Activated CD8-positive, alpha-beta memory T cell treated with anti-CD3 and anti-CD28 coated beads, Interleukin-2, amount 10 ng/mL, durations not matched to agents 7 days and 5 days (primary cell): Measurements from ENCODE around the gene B3GNT3. TPM values are rescaled to one million over a fixed set of nuclear protein-coding genes. Genes with fewer than 3 reads are reported as not detected.

ENCODE experiments used
- ATAC-seq: fragments of 150-1000 bp; cut with Tn5 transposase; one replicate; pipeline ENCODE4 v1.10.0; 2021; ENCODE audit warnings: moderate library complexity
- CTCF ChIA-PET: fragments of 350-600 bp; sonication (Branson Sonifier 250); formaldehyde crosslinking; loops from one replicate; lab custom pipeline; 2021; ENCODE audit warnings: antibody characterized with exemption; lab: Charles Lee
- DNase-seq: peaks from one replicate; pipeline ENCODE4 v3.0.0-alpha.2; 2020
- H3K27ac Mint-ChIP-seq: one replicate; pipeline ENCODE4 v1.8.0; 2021; ENCODE audit warnings: mild to moderate bottlenecking, mixed read lengths
- H3K27me3 Mint-ChIP-seq: one replicate; pipeline ENCODE4 v1.8.0; 2021; ENCODE audit warnings: mixed read lengths
- H3K36me3 Mint-ChIP-seq: one replicate; pipeline ENCODE4 v1.8.0; 2021; ENCODE audit warnings: mild to moderate bottlenecking, mixed read lengths
- H3K4me1 Mint-ChIP-seq: one replicate; pipeline ENCODE4 v1.8.0; 2021; ENCODE audit warnings: mixed read lengths
- H3K4me3 Mint-ChIP-seq: one replicate; pipeline ENCODE4 v1.8.0; 2021; ENCODE audit warnings: mild to moderate bottlenecking, moderate library complexity, mixed read lengths
- H3K9me3 Mint-ChIP-seq: one replicate; pipeline ENCODE4 v1.8.0; 2022; ENCODE audit warnings: low read depth, mixed read lengths
- total RNA-seq, 2 experiments: library from RNA; stranded (reverse); gene quantifications; one replicate each; pipeline ENCODE4 v1.2.3, GENCODE V29; 2021

B3GNT3 gene, protein sequence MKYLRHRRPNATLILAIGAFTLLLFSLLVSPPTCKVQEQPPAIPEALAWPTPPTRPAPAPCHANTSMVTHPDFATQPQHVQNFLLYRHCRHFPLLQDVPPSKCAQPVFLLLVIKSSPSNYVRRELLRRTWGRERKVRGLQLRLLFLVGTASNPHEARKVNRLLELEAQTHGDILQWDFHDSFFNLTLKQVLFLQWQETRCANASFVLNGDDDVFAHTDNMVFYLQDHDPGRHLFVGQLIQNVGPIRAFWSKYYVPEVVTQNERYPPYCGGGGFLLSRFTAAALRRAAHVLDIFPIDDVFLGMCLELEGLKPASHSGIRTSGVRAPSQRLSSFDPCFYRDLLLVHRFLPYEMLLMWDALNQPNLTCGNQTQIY
- not detected for total RNA-seq

DNA sequence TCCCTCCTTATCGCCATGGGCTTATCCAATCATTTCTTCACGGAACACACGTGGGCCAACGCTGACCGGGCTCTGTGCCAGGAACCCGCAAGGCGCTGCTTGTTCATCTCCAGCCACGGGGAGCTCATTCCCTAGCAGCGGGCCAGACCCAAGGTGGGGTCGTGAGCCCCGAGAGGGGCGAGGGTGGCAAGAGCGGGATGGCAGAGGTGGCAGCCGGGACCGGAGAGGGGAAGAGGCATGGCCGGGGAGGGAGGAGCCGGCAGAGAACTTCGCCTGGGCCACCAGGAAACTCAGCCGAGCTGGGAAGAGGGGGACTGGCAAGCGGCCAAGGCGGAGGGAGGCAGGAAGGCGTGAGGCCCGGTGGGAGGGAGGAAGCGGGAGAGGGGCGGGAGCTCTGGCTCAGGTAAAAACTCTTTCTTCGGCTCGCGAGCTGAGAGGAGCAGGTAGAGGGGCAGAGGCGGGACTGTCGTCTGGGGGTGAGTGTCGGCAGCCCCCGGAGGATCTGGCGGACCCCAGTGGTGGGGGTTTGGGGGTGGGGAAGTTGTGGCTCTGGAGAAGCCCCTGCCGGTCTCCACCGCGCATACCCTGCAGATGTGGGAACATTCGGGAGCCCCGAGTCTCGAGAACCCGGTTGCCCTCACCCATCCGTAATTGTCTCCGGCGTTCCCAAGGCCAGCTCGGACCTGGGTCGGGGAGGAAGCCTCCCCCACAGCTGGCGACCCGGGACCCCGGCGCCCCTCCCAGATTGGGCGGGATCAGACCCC lies at the start of gene B3GNT3:
Gene B3GNT3 (plus strand): TSS at position 408 of the 764 bp plus-strand sequence. CDS start 12,670 bp downstream, outside the sequence.
- no peak for DNase-seq
- peaks cover 26% of the 10 kb centered on the region for H3K27me3 Mint-ChIP-seq
- H3K9me3 Mint-ChIP-seq: no peaks in the 10 kb centered on the region
- H3K27ac Mint-ChIP-seq: no peak within 1 kb of the TSS
- CTCF ChIA-PET: no interaction called here
- no peak for ATAC-seq
- H3K4me1 Mint-ChIP-seq: peaks cover 39% of the 10 kb centered on the region
- H3K4me3 Mint-ChIP-seq: no peak within 1 kb of the TSS
- no peaks in the 10 kb centered on the region for H3K36me3 Mint-ChIP-seq

DNA sequence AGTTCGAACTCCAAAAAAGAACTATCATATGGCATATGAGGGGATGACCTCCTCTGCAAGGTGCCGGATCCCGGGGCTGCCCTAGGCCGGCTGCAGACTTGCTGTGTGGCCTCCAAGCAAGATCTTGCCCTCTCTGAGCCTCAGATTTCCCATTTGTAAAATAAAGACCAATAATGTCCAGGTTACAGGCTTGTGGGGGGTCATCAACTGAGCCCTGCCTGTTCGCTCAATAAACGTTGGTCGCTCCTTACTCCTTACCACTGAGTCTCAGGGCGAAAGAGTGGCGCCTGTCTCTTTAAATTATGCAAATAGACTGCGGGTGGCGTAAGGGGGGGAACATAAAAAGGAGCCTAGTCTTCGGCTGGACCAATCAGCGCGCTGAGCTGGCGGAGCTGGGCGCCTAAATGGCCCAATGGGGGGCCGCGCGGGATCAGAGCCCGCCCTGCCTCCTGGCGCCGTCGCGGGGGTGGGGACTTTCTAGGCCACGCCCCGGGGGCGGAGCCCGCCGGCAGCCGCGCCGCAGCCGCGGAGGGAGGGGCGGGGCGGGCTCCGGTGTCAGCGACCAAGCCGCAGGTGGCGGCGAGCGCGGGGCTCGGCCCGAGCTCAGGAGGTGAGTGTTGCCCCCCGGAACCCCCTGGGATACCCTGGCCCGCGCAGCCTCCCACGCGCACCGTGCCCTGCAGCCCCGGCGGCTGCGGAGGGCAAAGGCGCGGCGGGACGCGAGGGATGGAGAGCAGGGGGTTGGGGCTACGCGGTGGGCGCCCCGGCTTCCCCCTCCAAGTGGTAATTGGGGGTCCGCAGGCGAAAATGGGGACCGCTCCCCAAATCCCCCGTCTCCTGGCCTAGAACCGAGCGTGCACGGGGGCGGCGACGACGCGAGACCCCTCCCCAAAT lies 47.5 kb upstream of the B3GNT3 start:
- H3K27ac Mint-ChIP-seq: peak overlapping the region; percentile 65
- peak overlapping the region; percentile 65 for H3K4me3 Mint-ChIP-seq
- peaks cover 40% of the 10 kb centered on the region for H3K4me1 Mint-ChIP-seq
- H3K9me3 Mint-ChIP-seq: no peaks in the 10 kb centered on the region
- DNase-seq (peak; percentile 97), ATAC-seq (peak; percentile 94)
- CTCF ChIA-PET: interaction anchor here (1.0 to 2.7 kb wide), 5 partner anchors 8 to 185 kb away, joined by 3 to 7 read pairs (median 5); partner anchors contain the start of genes CCDC124 and MAP1S
- H3K27me3 Mint-ChIP-seq: no peaks in the 10 kb centered on the region
- peaks cover 1% of the 10 kb centered on the region for H3K36me3 Mint-ChIP-seq

DNA sequence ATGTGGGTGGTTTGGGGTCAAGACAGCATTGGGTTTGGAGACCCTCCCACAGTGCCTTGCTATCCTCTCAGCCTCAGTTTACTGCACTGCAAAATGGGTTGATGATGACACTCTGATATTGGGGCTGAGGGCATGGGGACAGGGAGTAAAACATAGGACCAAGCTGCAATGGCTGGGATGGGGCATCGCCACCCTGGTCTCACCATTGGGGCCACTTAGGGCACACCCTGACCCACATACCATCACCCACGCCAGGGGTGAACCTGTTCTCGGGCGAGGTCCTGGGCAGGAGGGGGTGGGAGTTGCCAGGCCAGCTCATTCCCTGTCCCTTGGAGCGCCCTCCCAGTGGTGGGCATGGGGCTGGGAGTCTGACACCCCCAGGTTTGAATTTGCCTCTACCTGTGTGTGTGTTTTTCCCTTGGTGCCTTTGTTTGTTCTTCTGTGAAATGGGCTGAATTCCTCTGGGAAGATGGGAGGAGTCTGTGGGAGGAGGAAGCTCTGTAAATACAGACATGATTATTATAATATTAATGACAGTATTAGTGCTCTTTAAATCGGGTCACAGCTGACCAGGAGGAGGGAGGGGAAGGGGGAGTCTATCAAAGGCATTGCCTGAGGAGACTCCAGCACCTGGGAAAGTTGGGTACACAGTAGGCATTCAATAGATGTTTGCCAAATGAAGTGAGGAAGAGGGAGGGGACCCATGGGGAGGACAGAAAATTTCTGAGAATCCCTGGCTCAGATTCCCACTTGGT lies 45.9 kb upstream of the B3GNT3 start:
- CTCF ChIA-PET: interaction anchor here (0.7 to 2.7 kb wide), 5 partner anchors 10 to 111 kb away, joined by 3 to 7 read pairs (median 3); partner anchors contain the start of gene RPL18A
- Mint-ChIP-seq H3K4me1 (peaks cover 47% of the 10 kb centered on the region), H3K9me3 (no peaks in the 10 kb centered on the region), H3K36me3 (peaks cover 5% of the 10 kb centered on the region), H3K27me3 (no peaks in the 10 kb centered on the region), H3K4me3 (peak overlapping the region; percentile 81), H3K27ac (peak overlapping the region; percentile 92)
- ATAC-seq (no peak), DNase-seq (no peak)

DNA sequence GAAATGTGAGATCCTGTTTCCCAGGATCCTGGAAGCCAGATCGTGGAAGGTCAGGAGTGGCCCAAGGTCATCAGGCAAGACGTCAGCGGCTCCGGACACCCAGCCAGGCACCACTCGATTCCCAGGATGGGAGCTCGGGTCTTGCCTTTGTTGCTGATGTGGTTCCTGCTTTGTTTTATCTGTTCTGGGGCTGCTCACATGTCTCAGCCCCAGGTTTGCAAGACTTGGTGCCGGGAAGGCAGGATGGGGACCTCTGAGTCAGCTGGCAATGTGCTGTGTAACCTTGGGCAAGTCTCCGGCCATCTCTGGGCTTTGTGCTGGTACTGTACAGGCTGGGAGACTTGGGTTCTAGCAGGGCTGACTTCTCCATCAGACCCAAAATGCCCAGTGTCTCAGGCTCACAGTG lies 45.0 kb upstream of the B3GNT3 start:
- H3K4me1 Mint-ChIP-seq: peaks cover 51% of the 10 kb centered on the region
- peak overlapping the region; percentile 81 for H3K4me3 Mint-ChIP-seq
- H3K9me3 Mint-ChIP-seq: no peaks in the 10 kb centered on the region
- ATAC-seq (no peak), DNase-seq (peak; percentile 55)
- peak overlapping the region; percentile 92 for H3K27ac Mint-ChIP-seq
- CTCF ChIA-PET: interaction anchor here (0.8 to 1.9 kb wide), 2 partner anchors 9 to 231 kb away, joined by 3 to 9 read pairs; no protein-coding TSS in a partner anchor
- peaks cover 11% of the 10 kb centered on the region for H3K36me3 Mint-ChIP-seq
- H3K27me3 Mint-ChIP-seq: no peaks in the 10 kb centered on the region

DNA sequence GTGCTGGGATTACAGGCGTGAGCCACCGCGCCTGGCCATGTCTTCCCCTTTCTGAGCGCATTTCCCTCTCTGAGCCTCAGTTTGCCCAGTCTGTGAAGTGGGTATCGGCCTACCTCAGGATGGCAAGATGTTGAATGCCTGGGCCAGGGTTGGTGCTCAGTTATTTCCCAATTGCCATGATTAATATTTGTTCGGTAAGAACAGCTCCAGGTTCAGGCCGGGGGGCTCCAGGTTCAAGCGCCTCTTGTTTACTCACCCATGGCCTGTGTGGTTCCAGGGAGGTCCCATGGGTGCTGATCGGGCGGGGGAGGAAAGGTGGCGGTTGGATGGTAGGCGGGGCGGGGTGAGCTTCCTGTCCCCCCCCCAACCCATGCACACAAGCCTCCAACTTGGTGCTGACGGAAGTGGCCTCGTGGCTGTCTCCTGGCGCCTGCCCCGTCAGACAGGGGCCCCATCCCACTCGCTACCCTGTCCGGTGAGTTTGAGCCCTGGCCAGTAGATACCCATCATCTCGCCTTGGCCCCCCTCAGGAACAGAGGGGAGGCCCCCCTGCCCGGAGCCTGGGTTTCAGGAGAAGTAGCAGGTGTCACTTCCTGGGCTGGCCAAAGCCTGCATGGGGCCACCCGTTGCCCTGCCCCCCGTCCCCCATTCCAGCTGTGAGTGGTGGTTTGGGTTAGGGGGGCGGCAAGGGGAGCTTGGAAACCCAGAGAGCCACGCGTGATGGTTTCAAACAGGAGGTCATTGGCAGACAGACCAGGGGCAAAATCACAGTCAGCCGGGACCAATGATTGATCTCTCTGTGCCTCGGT lies 43.6 kb upstream of the B3GNT3 start, which contains the start of gene FCHO1:
Gene FCHO1 (plus strand): TSS at position 375 of the 809 bp plus-strand sequence. CDS start 3,688 bp downstream, outside the sequence.
- H3K9me3 Mint-ChIP-seq: no peaks in the 10 kb centered on the region
- ATAC-seq (peak; percentile 69), DNase-seq (peak; percentile 95)
- peak within 1 kb of the TSS; percentile 81 for H3K4me3 Mint-ChIP-seq
- H3K36me3 Mint-ChIP-seq: peaks cover 17% of the 10 kb centered on the region
- peak within 1 kb of the TSS; percentile 92 for H3K27ac Mint-ChIP-seq
- peaks cover 61% of the 10 kb centered on the region for H3K4me1 Mint-ChIP-seq
- CTCF ChIA-PET: interaction anchor here (0.9 to 2.7 kb wide), 9 partner anchors 10 to 181 kb away, joined by 3 to 15 read pairs (median 5); partner anchors contain the start of genes CCDC124 and RPL18A
- no peaks in the 10 kb centered on the region for H3K27me3 Mint-ChIP-seq

DNA sequence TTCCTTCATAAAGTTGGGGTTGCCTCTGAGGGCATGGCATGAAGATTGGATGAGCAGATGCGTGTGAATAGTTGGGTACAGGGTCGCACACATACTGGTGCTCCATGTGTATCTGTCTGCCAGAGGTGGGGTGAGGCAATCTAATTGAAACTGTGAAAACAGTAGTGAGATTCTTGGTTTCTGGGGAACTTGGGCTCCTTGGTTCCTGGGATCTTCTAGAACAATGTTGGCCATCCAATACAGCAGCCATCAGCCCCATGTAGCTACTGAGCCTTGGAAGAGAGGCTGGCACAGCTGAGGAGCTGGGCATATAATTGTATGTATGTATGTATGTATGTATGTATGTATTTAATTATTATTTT lies 43.0 kb upstream of the B3GNT3 start:
- no peak for DNase-seq
- H3K4me1 Mint-ChIP-seq: peaks cover 60% of the 10 kb centered on the region
- ATAC-seq: no peak

DNA sequence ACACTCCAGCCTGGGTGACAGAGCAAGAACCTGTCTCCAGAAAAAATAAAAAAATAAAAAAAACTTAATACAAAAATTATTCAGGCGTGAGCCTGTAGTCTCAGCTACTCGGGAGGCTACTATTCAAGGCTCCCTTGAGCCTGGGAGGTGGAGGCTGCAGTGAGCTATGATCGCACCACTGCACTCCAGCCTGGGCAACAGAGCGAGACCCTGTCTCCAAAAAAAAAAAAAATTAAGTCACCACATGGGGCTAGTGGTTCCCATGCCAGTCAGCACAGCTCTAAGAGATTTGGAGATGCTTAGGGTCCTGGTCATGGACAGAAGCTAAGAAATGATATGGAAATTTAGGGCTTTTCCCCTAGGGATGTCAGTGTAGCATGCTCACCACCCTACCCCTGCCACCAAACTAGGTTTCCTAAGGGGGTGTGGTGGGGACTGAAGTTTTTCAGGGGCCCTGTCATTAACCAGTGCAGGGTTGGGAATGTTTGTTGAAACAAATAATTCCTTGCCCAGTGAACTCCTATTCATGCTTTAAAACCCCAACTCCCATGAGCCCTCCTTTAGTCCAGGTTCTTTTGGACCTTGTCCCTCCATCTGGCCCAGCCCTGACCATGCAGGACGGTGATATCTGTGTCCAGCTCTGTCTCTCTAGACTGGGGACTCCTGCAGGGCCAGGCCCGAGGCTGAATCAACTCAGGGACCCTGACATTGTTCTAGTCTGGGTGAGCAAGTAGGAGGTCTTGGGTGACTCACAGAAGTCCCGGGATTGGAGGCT lies 41.9 kb upstream of the B3GNT3 start:
- CTCF ChIA-PET: interaction anchor here (1.4 to 3.3 kb wide), 5 partner anchors 14 to 106 kb away, joined by 3 to 15 read pairs (median 9); partner anchors contain the start of gene RPL18A
- ATAC-seq: no peak
- Mint-ChIP-seq H3K4me1 (peaks cover 56% of the 10 kb centered on the region), H3K9me3 (no peaks in the 10 kb centered on the region), H3K36me3 (peaks cover 27% of the 10 kb centered on the region), H3K27me3 (no peaks in the 10 kb centered on the region), H3K4me3 (no peak overlapping the region), H3K27ac (no peak overlapping the region)
- no peak for DNase-seq

More for the DNA sequence above, 43.0 kb upstream of the B3GNT3 start:
- Mint-ChIP-seq H3K36me3 (peaks cover 21% of the 10 kb centered on the region), H3K27me3 (no peaks in the 10 kb centered on the region), H3K27ac (peak overlapping the region; percentile 92), H3K4me3 (peak overlapping the region; percentile 81), H3K9me3 (no peaks in the 10 kb centered on the region)
- CTCF ChIA-PET: interaction anchor here (1.4 to 2.7 kb wide), 7 partner anchors 11 to 181 kb away, joined by 3 to 15 read pairs (median 6); partner anchors contain the start of genes CCDC124 and RPL18A

DNA sequence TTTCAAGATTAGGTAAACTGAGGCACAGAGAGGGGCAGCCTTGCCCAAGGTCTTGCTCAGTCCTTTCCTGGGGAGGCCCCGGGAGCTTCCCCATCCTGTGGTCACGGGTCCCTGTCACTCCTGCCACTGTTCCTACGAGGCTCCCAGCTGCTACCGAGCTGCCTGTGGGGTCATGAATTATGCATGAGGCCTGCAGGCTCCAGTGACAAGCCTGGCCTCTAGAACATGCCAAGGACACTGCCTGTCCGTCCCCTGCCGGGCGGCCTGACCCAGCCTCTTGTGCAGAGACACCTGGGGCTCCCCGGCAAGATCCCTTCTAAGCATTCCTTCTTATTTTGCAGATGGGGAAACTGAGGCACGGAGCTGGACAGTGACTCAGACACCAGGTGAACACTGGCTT lies 41.0 kb upstream of the B3GNT3 start:
- H3K4me1 Mint-ChIP-seq: peaks cover 56% of the 10 kb centered on the region
- CTCF ChIA-PET: interaction anchor here (0.9 to 3.3 kb wide), 6 partner anchors 13 to 406 kb away, joined by 3 to 9 read pairs (median 4); partner anchors contain the start of gene RPL18A
- H3K36me3 Mint-ChIP-seq: peaks cover 31% of the 10 kb centered on the region
- H3K27me3 Mint-ChIP-seq: no peaks in the 10 kb centered on the region
- no peaks in the 10 kb centered on the region for H3K9me3 Mint-ChIP-seq
- H3K27ac Mint-ChIP-seq: no peak overlapping the region
- no peak for DNase-seq
- H3K4me3 Mint-ChIP-seq: no peak overlapping the region
- ATAC-seq: no peak

DNA sequence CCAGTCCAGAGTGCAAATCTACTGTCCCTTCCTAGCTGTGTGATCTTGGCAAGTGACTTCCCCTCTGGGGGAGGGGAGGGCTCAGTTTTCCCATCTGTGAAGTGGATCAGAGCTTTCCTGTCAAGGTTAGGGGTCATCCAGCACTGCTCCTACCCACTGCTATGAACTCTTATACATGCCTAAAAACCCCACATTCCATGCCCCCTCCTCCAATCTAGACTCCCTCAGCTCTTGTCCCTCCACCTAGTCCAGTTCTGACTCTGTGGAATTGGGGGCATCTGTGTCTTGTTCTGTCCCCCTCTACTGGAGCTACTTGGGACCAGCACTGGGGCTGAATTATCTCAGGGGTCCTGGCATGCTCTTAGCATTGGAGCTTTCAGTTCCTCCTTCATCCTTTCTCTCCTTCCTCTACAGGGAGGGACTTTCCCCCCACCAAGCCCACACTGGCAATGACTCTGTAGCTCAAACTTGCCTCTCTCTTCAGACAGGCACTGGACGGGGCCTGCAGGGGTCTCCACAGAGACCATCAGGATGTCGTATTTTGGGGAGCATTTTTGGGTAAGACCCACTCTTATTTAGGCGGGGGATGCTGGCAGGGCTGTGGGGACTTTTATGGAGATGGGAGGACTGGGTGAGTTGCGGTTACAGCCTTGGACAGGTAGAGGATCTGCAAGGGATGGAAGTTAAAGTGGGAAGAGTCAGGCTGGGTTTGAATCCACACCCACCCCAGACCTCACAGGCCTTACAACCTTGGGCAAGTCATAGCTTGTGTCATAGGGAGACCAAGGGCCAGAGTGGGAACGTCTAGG lies 40.1 kb upstream of the B3GNT3 start:
- ATAC-seq (no peak), DNase-seq (no peak)
- CTCF ChIA-PET: interaction anchor here (0.9 to 3.3 kb wide), 8 partner anchors 12 to 407 kb away, joined by 3 to 9 read pairs (median 4); partner anchors contain the start of gene RPL18A
- Mint-ChIP-seq H3K4me1 (peaks cover 47% of the 10 kb centered on the region), H3K27ac (peak overlapping the region; percentile 72), H3K36me3 (peaks cover 38% of the 10 kb centered on the region), H3K9me3 (no peaks in the 10 kb centered on the region), H3K4me3 (no peak overlapping the region), H3K27me3 (no peaks in the 10 kb centered on the region)

DNA sequence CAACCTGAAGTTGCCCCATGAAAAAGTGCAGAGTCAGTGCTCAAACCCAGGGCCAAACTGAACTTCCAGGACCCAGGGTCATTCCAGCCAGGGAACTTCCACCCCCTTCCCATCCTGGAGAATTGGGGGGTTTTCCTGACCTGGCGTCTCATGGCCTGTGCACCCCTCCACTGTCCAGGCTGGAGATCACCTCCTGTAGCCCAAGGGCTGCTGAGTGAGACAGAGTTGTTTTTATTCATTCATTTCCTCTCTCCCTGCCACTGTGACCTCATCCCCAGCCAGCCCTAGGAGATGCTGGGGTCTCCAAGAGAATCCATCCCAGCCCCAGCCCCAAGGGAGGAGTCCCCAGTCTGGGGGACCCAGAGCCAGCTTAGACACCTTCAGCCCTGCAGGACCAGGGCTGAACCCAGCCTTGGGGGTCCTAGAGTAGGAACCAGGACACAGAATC lies 39.5 kb upstream of the B3GNT3 start:
- no peak for DNase-seq
- ATAC-seq: no peak
- Mint-ChIP-seq H3K27ac (peak overlapping the region; percentile 72), H3K9me3 (no peaks in the 10 kb centered on the region), H3K36me3 (peaks cover 41% of the 10 kb centered on the region), H3K4me3 (no peak overlapping the region), H3K4me1 (peaks cover 42% of the 10 kb centered on the region), H3K27me3 (no peaks in the 10 kb centered on the region)
- CTCF ChIA-PET: interaction anchor here (0.8 to 3.3 kb wide), 8 partner anchors 11 to 408 kb away, joined by 3 to 9 read pairs (median 4); partner anchors contain the start of genes CCDC124 and RPL18A
